Measurements from ENCODE around the gene RAB7B. TPM values are rescaled to one million over a fixed set of nuclear protein-coding genes. Genes with fewer than 3 reads are reported as not detected.

Gene RAB7B
- total RNA-seq, 2 experiments from 2014 or later, result not detected

- no peaks in the 10 kb centered on the region for H3K36me3 Mint-ChIP-seq
- H3K27ac Mint-ChIP-seq, result no peak overlapping the region
- H3K27me3 Mint-ChIP-seq, result peaks cover 40% of the 10 kb centered on the region
- no peaks in the 10 kb centered on the region for H3K4me1 Mint-ChIP-seq (ENCODE audit: low read depth)
- no peak for DNase-seq
- CTCF ChIA-PET, result no interaction called here
- POLR2A ChIA-PET, result no interaction called here
- intact Hi-C loops (cut with micrococcal nuclease), result no loop called here
- no peaks in the 10 kb centered on the region for H3K9me3 Mint-ChIP-seq
- no peak overlapping the region for H3K4me3 Mint-ChIP-seq
Measured at GRCh38 chr1:205938682-205939081, 64.5 kb downstream of the RAB7B start.

- H3K36me3 Mint-ChIP-seq, result no peaks in the 10 kb centered on the region
Measured at GRCh38 chr1:205936846-205937586, 66.2 kb downstream of the RAB7B start.

GRCh38 chr1:205936311-205936710 lies 66.9 kb downstream of the RAB7B start:
- no peaks in the 10 kb centered on the region for H3K9me3 Mint-ChIP-seq
- H3K4me3 Mint-ChIP-seq, result no peak overlapping the region
- CTCF ChIA-PET, result no interaction called here
- H3K36me3 Mint-ChIP-seq, result no peaks in the 10 kb centered on the region
- no peak overlapping the region for H3K27ac Mint-ChIP-seq
- no peaks in the 10 kb centered on the region for H3K4me1 Mint-ChIP-seq (ENCODE audit: low read depth)
- no peak for DNase-seq
- intact Hi-C loops (cut with micrococcal nuclease), result no loop called here
- H3K27me3 Mint-ChIP-seq, result peaks cover 35% of the 10 kb centered on the region
- POLR2A ChIA-PET, result no interaction called here

More at GRCh38 chr1:205936846-205937586, 66.2 kb downstream of the RAB7B start:
- Mint-ChIP-seq H3K27me3 (peaks cover 38% of the 10 kb centered on the region), H3K4me3 (no peak overlapping the region), H3K9me3 (no peaks in the 10 kb centered on the region), H3K27ac (no peak overlapping the region), H3K4me1 (ENCODE audit: low read depth) (no peaks in the 10 kb centered on the region)
- CTCF ChIA-PET, result no interaction called here
- POLR2A ChIA-PET, result no interaction called here
- intact Hi-C loops (cut with micrococcal nuclease), result no loop called here
- no peak for DNase-seq

GRCh38 chr1:205935869-205936268 lies 67.3 kb downstream of the RAB7B start:
- H3K27ac Mint-ChIP-seq, result no peak overlapping the region
- no peaks in the 10 kb centered on the region for H3K36me3 Mint-ChIP-seq
- H3K27me3 Mint-ChIP-seq, result peaks cover 34% of the 10 kb centered on the region
- H3K4me3 Mint-ChIP-seq, result no peak overlapping the region
- intact Hi-C loops (cut with micrococcal nuclease), result no loop called here
- no peaks in the 10 kb centered on the region for H3K9me3 Mint-ChIP-seq
- H3K4me1 Mint-ChIP-seq (ENCODE audit: low read depth), result no peaks in the 10 kb centered on the region
- POLR2A ChIA-PET, result no interaction called here
- CTCF ChIA-PET, result no interaction called here
- DNase-seq, result no peak

- ChIA-PET CTCF (interaction anchor here (1.2 to 2.6 kb wide), 2 partner anchors 16 to 43 kb away, joined by 4 to 8 read pairs; no protein-coding TSS in a partner anchor), POLR2A (no interaction called here)
- intact Hi-C loops (cut with micrococcal nuclease), result no loop called here
- H3K27me3 Mint-ChIP-seq, result peaks cover 25% of the 10 kb centered on the region
- no peak overlapping the region for H3K27ac Mint-ChIP-seq
- DNase-seq, result no peak
- H3K36me3 Mint-ChIP-seq, result no peaks in the 10 kb centered on the region
- no peaks in the 10 kb centered on the region for H3K9me3 Mint-ChIP-seq
- H3K4me3 Mint-ChIP-seq, result no peak overlapping the region
- no peaks in the 10 kb centered on the region for H3K4me1 Mint-ChIP-seq (ENCODE audit: low read depth)
Measured at GRCh38 chr1:205934788-205935187, 68.4 kb downstream of the RAB7B start.

- Mint-ChIP-seq H3K27ac (no peak overlapping the region), H3K4me3 (no peak overlapping the region), H3K36me3 (no peaks in the 10 kb centered on the region), H3K27me3 (peaks cover 22% of the 10 kb centered on the region), H3K9me3 (no peaks in the 10 kb centered on the region), H3K4me1 (ENCODE audit: low read depth) (no peaks in the 10 kb centered on the region)
- no peak for DNase-seq
- ChIA-PET POLR2A (no interaction called here), CTCF (interaction anchor here (1.2 to 2.6 kb wide), 3 partner anchors 15 to 43 kb away, joined by 4 to 8 read pairs (median 7); no protein-coding TSS in a partner anchor)
- intact Hi-C loops (cut with micrococcal nuclease), result no loop called here
Measured at GRCh38 chr1:205933671-205934618, 69.2 kb downstream of the RAB7B start.

- ChIA-PET CTCF (interaction anchor here (1.0 to 2.6 kb wide), 3 partner anchors 13 to 45 kb away, joined by 3 to 8 read pairs (median 7); no protein-coding TSS in a partner anchor), POLR2A (no interaction called here)
- no peak for DNase-seq
- Mint-ChIP-seq H3K4me1 (ENCODE audit: low read depth) (no peaks in the 10 kb centered on the region), H3K27me3 (peaks cover 15% of the 10 kb centered on the region), H3K36me3 (no peaks in the 10 kb centered on the region), H3K27ac (no peak overlapping the region), H3K4me3 (no peak overlapping the region), H3K9me3 (no peaks in the 10 kb centered on the region)
- intact Hi-C loops (cut with micrococcal nuclease), result no loop called here
Measured at GRCh38 chr1:205932776-205933175, 70.4 kb downstream of the RAB7B start.

- H3K4me1 Mint-ChIP-seq (ENCODE audit: low read depth), result no peaks in the 10 kb centered on the region
- H3K36me3 Mint-ChIP-seq, result no peaks in the 10 kb centered on the region
- ChIA-PET POLR2A (no interaction called here), CTCF (interaction anchor here (1.2 kb wide), 1 partner anchor 47 kb away, joined by 3 read pairs; no protein-coding TSS in a partner anchor)
- DNase-seq, result no peak
- H3K27ac Mint-ChIP-seq, result no peak overlapping the region
- no peaks in the 10 kb centered on the region for H3K9me3 Mint-ChIP-seq
- intact Hi-C loops (cut with micrococcal nuclease), result no loop called here
- H3K4me3 Mint-ChIP-seq, result no peak overlapping the region
- peaks cover 5% of the 10 kb centered on the region for H3K27me3 Mint-ChIP-seq
Measured at GRCh38 chr1:205930799-205931281, 72.4 kb downstream of the RAB7B start.

- no peak for DNase-seq
- Mint-ChIP-seq H3K4me3 (no peak overlapping the region), H3K9me3 (no peaks in the 10 kb centered on the region), H3K27me3 (peaks cover 5% of the 10 kb centered on the region), H3K36me3 (no peaks in the 10 kb centered on the region), H3K4me1 (ENCODE audit: low read depth) (no peaks in the 10 kb centered on the region), H3K27ac (no peak overlapping the region)
- CTCF ChIA-PET, result interaction anchor here (2.3 kb wide), 1 partner anchor 47 kb away, joined by 6 read pairs; no protein-coding TSS in a partner anchor
- intact Hi-C loops (cut with micrococcal nuclease), result no loop called here
- POLR2A ChIA-PET, result no interaction called here
Measured at GRCh38 chr1:205930195-205930577, 73.0 kb downstream of the RAB7B start.

- Mint-ChIP-seq H3K9me3 (no peaks in the 10 kb centered on the region), H3K36me3 (no peaks in the 10 kb centered on the region), H3K4me1 (ENCODE audit: low read depth) (no peaks in the 10 kb centered on the region), H3K27ac (no peak overlapping the region), H3K27me3 (peaks cover 5% of the 10 kb centered on the region), H3K4me3 (no peak overlapping the region)
- ChIA-PET POLR2A (no interaction called here), CTCF (interaction anchor here (2.3 to 2.8 kb wide), 2 partner anchors 11 to 48 kb away, joined by 6 to 9 read pairs; no protein-coding TSS in a partner anchor)
- DNase-seq, result no peak
- intact Hi-C loops (cut with micrococcal nuclease), result no loop called here
Measured at GRCh38 chr1:205929496-205930194, 73.5 kb downstream of the RAB7B start.

- no peak for DNase-seq
- H3K4me3 Mint-ChIP-seq, result no peak overlapping the region
- no peak overlapping the region for H3K27ac Mint-ChIP-seq
- H3K9me3 Mint-ChIP-seq, result no peaks in the 10 kb centered on the region
- ChIA-PET CTCF (interaction anchor here (2.3 to 2.8 kb wide), 2 partner anchors 10 to 49 kb away, joined by 6 to 9 read pairs; no protein-coding TSS in a partner anchor), POLR2A (no interaction called here)
- H3K27me3 Mint-ChIP-seq, result peaks cover 5% of the 10 kb centered on the region
- intact Hi-C loops (cut with micrococcal nuclease), result no loop called here
- no peaks in the 10 kb centered on the region for H3K4me1 Mint-ChIP-seq (ENCODE audit: low read depth)
- H3K36me3 Mint-ChIP-seq, result no peaks in the 10 kb centered on the region
Measured at GRCh38 chr1:205928317-205928716, 74.9 kb downstream of the RAB7B start.

GRCh38 chr1:205927676-205928075 lies 75.5 kb downstream of the RAB7B start:
- no peak for DNase-seq
- H3K36me3 Mint-ChIP-seq, result no peaks in the 10 kb centered on the region
- H3K9me3 Mint-ChIP-seq, result no peaks in the 10 kb centered on the region
- H3K27me3 Mint-ChIP-seq, result peaks cover 3% of the 10 kb centered on the region
- H3K27ac Mint-ChIP-seq, result no peak overlapping the region
- no peak overlapping the region for H3K4me3 Mint-ChIP-seq
- intact Hi-C loops (cut with micrococcal nuclease), result no loop called here
- H3K4me1 Mint-ChIP-seq (ENCODE audit: low read depth), result no peaks in the 10 kb centered on the region
- ChIA-PET POLR2A (no interaction called here), CTCF (interaction anchor here (0.7 to 2.8 kb wide), 3 partner anchors 9 to 204 kb away, joined by 3 to 9 read pairs (median 3); no protein-coding TSS in a partner anchor)
